ENCODE results near the gene SLC24A3.

The SLC24A3 gene

DNA sequence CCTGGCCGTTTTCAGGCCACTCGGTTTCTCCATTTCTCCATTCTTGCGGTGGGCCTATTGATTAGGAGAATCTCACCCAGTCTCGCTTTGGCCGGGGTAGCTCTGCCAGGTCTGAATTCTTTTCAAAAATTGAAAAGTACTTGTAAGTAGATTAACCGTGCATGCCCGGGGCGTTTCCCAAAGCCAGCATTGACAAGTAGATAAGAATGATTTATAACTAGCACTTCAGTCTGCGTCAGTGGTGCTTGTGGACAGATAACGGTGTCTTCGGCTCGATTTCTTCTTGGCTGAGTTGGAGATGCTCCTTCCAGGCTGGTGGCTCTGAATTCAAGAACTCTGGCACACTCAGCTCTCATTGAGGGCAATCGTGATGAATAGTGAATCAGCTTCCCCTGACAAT, 29.0 kb downstream of the SLC24A3 start:
- Histone ChIP-seq H3K9ac (ENCODE audit: low read length in 2 of 2) (no peak overlapping the region), H3K4me3 (ENCODE audit: low read length in 2 of 2) (no peak overlapping the region), H3K4me1 (ENCODE audit: control insufficient read depth, insufficient read depth, low read length) (peaks cover 2% of the 10 kb centered on the region), H3K36me3 (ENCODE audit: control insufficient read depth in 2 of 2, insufficient read depth in 2 of 2, low read length in 2 of 2) (no peaks in the 10 kb centered on the region), H3K27me3 (ENCODE audit: control insufficient read depth in 1 of 2, insufficient read depth in 2 of 2, low read length in 2 of 2) (no peaks in the 10 kb centered on the region), H3K27ac (ENCODE audit: low read length) (no peak overlapping the region), H3K9me3 (ENCODE audit: control insufficient read depth in 2 of 2, low read length in 2 of 2) (no peaks in the 10 kb centered on the region)

DNA sequence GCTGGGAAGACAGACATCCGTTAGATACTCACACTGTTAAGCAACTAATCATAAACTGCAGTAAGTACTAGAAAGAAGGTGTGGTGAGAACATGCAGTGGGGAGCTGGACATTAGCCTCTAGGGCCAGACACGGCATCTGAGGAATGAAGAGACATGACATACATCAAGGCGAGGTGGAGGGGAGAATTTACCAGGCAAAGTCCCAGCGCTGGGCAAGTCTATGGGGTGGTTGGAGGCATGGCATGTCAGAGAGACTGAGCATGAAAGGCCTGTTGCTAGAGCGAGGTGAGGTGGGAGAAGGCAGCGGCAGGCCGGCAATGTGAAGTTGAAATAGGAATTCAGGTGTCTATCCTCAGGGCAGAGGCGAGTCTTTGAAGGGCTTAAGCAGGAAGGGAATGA, 31.8 kb downstream of the SLC24A3 start:
- Histone ChIP-seq H3K27ac (ENCODE audit: low read length) (no peak overlapping the region), H3K9ac (ENCODE audit: low read length in 2 of 2) (no peak overlapping the region), H3K4me1 (ENCODE audit: control insufficient read depth, insufficient read depth, low read length) (peaks cover under 1% of the 10 kb centered on the region), H3K4me3 (ENCODE audit: low read length in 2 of 2) (no peak overlapping the region), H3K27me3 (ENCODE audit: control insufficient read depth in 1 of 2, insufficient read depth in 2 of 2, low read length in 2 of 2) (no peaks in the 10 kb centered on the region), H3K9me3 (ENCODE audit: control insufficient read depth in 2 of 2, low read length in 2 of 2) (no peaks in the 10 kb centered on the region), H3K36me3 (ENCODE audit: control insufficient read depth in 2 of 2, insufficient read depth in 2 of 2, low read length in 2 of 2) (no peaks in the 10 kb centered on the region)

DNA sequence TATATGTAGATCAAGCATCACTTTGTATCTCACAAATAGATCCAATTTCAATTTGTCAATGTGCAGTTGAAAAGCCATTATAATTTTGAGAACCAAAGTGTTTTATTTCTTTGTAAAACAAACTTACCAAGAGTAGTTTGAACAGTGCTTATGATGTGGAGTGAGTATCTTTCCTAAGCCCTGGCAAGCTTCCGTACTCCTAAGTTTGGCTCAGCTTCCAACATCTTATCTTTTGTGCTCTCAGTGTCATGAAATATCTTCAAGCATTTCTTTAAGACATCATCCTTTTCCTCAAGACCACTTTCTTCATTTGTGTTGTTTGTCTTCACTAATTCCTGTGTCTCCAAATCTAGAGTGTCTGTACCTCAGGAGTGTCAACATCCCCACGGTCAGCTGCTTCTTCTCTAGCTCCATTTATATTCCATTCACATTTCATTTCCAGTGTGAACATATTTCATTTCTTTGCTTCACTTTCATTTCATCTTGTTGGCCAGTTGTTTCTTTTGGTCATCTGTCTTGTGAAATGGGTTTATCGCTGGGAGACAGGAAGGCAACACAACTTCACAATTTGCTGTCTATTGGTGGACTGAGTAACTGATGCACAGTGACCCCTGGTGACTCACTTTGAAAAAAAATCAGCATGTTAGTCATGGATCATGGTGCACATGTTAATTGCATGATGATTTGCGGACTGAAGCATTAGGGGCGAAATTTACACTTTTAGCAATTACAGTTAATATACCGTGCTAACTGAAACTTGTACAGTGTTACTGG, 36.9 kb downstream of the SLC24A3 start:
- Histone ChIP-seq H3K36me3 (ENCODE audit: control insufficient read depth in 2 of 2, insufficient read depth in 2 of 2, low read length in 2 of 2) (no peaks in the 10 kb centered on the region), H3K27ac (ENCODE audit: low read length) (no peak overlapping the region)

DNA sequence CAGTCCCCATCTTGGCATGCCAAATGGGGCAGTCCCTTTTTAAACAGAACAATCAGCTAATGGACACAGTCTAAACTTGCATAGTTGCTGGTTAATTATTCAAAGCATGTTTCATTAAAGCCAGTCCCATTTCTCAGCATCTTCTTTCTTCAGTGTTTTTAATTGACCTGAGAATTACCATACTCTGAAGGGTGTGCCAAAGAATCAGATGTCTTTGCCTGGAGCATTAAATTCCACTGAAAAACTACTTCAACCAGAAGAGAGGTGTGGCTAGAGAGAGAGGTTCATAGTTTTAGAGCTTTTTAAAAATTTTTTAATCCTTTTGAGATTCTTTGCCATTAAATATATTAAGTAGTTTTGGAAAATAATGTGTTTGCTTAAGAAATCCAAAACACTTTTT, 37.9 kb downstream of the SLC24A3 start:
- Histone ChIP-seq H3K27ac (ENCODE audit: low read length) (no peak overlapping the region), H3K9me3 (ENCODE audit: control insufficient read depth in 2 of 2, low read length in 2 of 2) (no peaks in the 10 kb centered on the region), H3K9ac (ENCODE audit: low read length in 2 of 2) (no peak overlapping the region), H3K36me3 (ENCODE audit: control insufficient read depth in 2 of 2, insufficient read depth in 2 of 2, low read length in 2 of 2) (no peaks in the 10 kb centered on the region), H3K4me1 (ENCODE audit: control insufficient read depth, insufficient read depth, low read length) (peaks cover 8% of the 10 kb centered on the region), H3K4me3 (ENCODE audit: low read length in 2 of 2) (no peak overlapping the region), H3K27me3 (ENCODE audit: control insufficient read depth in 1 of 2, insufficient read depth in 2 of 2, low read length in 2 of 2) (no peaks in the 10 kb centered on the region)

More for the DNA sequence above, 36.9 kb downstream of the SLC24A3 start:
- no peak overlapping the region for H3K4me3 ChIP-seq (ENCODE audit: low read length in 2 of 2)
- H3K4me1 ChIP-seq (ENCODE audit: control insufficient read depth, insufficient read depth, low read length) = peaks cover 8% of the 10 kb centered on the region
- no peaks in the 10 kb centered on the region for H3K27me3 ChIP-seq (ENCODE audit: control insufficient read depth in 1 of 2, insufficient read depth in 2 of 2, low read length in 2 of 2)
- no peaks in the 10 kb centered on the region for H3K9me3 ChIP-seq (ENCODE audit: control insufficient read depth in 2 of 2, low read length in 2 of 2)
- H3K9ac ChIP-seq (ENCODE audit: low read length in 2 of 2) = no peak overlapping the region

DNA sequence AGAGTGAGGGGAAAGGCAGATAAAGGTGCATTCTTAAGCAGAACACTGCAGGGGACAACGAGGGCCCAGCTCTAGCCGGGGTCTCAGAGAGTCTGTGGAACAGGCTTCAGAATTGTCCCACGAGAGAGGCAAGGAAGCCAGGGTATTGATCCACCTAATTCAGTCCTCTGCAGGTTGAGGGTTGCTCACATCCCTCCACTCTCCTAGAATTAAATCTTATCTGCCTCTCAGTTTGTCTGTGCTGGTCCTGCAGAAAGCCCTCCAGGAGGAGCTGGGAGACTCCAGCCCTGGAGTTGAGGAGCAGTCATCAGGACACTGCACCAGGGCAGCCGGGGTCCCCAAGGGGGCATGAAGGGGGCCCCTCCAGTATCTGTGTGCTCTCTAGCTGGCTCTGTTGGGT, 39.1 kb downstream of the SLC24A3 start:
- no peaks in the 10 kb centered on the region for H3K27me3 ChIP-seq (ENCODE audit: control insufficient read depth in 1 of 2, insufficient read depth in 2 of 2, low read length in 2 of 2)

DNA sequence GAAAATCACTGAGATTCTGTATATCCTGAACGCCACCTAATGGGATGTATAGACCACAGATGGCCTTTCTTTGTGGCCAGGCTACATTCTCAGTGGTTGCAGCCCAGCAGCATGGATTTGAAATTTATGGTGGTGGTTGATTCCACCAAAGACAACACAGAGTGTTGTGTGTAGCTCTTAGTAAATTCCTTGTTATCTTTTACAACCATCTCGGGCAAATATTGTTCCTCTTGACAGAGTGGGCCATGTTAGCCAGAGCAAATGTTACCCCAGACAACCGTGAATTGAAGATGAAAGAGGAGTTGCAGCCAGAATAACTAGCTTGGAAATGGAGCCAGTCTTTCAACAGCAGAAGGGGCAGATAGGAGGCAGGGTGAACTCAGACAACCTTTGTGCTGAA, 39.5 kb downstream of the SLC24A3 start:
- no peak overlapping the region for H3K9ac ChIP-seq (ENCODE audit: low read length in 2 of 2)
- peaks cover 8% of the 10 kb centered on the region for H3K4me1 ChIP-seq (ENCODE audit: control insufficient read depth, insufficient read depth, low read length)
- no peaks in the 10 kb centered on the region for H3K9me3 ChIP-seq (ENCODE audit: control insufficient read depth in 2 of 2, low read length in 2 of 2)
- no peak overlapping the region for H3K27ac ChIP-seq (ENCODE audit: low read length)
- H3K4me3 ChIP-seq (ENCODE audit: low read length in 2 of 2) = no peak overlapping the region
- H3K36me3 ChIP-seq (ENCODE audit: control insufficient read depth in 2 of 2, insufficient read depth in 2 of 2, low read length in 2 of 2) = no peaks in the 10 kb centered on the region
- no peaks in the 10 kb centered on the region for H3K27me3 ChIP-seq (ENCODE audit: control insufficient read depth in 1 of 2, insufficient read depth in 2 of 2, low read length in 2 of 2)

More for the DNA sequence above, 39.1 kb downstream of the SLC24A3 start:
- no peak overlapping the region for H3K4me3 ChIP-seq (ENCODE audit: low read length in 2 of 2)
- no peak overlapping the region for H3K27ac ChIP-seq (ENCODE audit: low read length)
- no peaks in the 10 kb centered on the region for H3K36me3 ChIP-seq (ENCODE audit: control insufficient read depth in 2 of 2, insufficient read depth in 2 of 2, low read length in 2 of 2)
- no peak overlapping the region for H3K9ac ChIP-seq (ENCODE audit: low read length in 2 of 2)
- no peaks in the 10 kb centered on the region for H3K9me3 ChIP-seq (ENCODE audit: control insufficient read depth in 2 of 2, low read length in 2 of 2)
- H3K4me1 ChIP-seq (ENCODE audit: control insufficient read depth, insufficient read depth, low read length) = peaks cover 8% of the 10 kb centered on the region

DNA sequence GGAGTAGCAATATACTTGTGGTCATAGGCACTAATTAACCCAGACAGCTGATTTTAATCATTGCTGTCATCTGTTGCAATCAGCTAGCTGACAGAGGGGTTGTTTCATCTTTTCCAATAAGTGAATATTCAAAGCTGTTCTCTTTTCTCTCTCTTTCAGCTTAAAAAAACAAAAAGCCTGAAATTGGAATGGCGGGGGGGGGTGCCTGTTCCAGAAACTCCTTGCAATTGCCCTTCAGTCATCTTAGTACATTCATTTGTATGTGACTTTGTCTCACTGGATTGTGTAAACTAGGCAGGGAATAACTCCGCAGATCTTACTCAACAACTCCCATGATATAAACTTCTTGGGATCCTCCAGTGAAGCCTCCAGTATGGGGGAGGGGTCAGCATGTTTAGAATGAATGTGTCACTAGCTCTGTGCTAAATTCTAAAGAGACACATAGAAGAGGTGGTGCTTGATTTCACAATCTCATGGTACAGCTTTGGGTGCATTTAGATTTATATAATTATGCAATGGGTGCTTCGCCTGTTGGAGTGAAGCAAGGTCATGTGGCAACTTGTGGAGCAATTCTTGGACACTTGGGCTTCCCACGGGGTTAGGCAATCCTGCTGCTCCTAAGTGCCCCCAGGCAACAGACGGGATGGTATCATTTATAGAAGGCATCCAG, 40.1 kb downstream of the SLC24A3 start:
- Histone ChIP-seq H3K4me3 (ENCODE audit: low read length in 2 of 2) (no peak overlapping the region), H3K4me1 (ENCODE audit: control insufficient read depth, insufficient read depth, low read length) (peaks cover 12% of the 10 kb centered on the region), H3K9me3 (ENCODE audit: control insufficient read depth in 2 of 2, low read length in 2 of 2) (no peaks in the 10 kb centered on the region), H3K27ac (ENCODE audit: low read length) (no peak overlapping the region), H3K27me3 (ENCODE audit: control insufficient read depth in 1 of 2, insufficient read depth in 2 of 2, low read length in 2 of 2) (no peaks in the 10 kb centered on the region), H3K9ac (ENCODE audit: low read length in 2 of 2) (no peak overlapping the region), H3K36me3 (ENCODE audit: control insufficient read depth in 2 of 2, insufficient read depth in 2 of 2, low read length in 2 of 2) (no peaks in the 10 kb centered on the region)

DNA sequence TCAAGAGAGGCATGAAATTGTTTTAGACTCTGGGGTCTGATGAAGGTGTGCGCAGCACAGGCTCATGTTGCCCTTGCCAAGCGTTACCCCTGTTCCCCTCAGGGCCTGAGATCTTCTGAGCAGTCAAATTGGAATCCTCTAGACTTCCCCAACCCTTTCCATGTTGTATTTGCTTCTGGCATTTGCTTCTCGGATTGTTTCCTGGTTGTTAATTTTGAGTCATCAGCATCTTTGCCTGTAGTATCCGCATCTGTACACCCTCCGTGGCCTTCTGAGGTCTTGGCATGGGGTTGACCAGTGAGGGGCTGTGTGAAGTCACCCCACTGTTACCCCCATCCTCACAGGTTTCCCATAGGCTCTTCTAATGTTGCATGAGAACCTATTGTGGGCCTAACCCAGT, 40.9 kb downstream of the SLC24A3 start:
- Histone ChIP-seq H3K36me3 (ENCODE audit: control insufficient read depth in 2 of 2, insufficient read depth in 2 of 2, low read length in 2 of 2) (no peaks in the 10 kb centered on the region), H3K9me3 (ENCODE audit: control insufficient read depth in 2 of 2, low read length in 2 of 2) (no peaks in the 10 kb centered on the region), H3K27ac (ENCODE audit: low read length) (no peak overlapping the region), H3K27me3 (ENCODE audit: control insufficient read depth in 1 of 2, insufficient read depth in 2 of 2, low read length in 2 of 2) (no peaks in the 10 kb centered on the region), H3K4me3 (ENCODE audit: low read length in 2 of 2) (no peak overlapping the region), H3K9ac (ENCODE audit: low read length in 2 of 2) (no peak overlapping the region), H3K4me1 (ENCODE audit: control insufficient read depth, insufficient read depth, low read length) (peaks cover 12% of the 10 kb centered on the region)

DNA sequence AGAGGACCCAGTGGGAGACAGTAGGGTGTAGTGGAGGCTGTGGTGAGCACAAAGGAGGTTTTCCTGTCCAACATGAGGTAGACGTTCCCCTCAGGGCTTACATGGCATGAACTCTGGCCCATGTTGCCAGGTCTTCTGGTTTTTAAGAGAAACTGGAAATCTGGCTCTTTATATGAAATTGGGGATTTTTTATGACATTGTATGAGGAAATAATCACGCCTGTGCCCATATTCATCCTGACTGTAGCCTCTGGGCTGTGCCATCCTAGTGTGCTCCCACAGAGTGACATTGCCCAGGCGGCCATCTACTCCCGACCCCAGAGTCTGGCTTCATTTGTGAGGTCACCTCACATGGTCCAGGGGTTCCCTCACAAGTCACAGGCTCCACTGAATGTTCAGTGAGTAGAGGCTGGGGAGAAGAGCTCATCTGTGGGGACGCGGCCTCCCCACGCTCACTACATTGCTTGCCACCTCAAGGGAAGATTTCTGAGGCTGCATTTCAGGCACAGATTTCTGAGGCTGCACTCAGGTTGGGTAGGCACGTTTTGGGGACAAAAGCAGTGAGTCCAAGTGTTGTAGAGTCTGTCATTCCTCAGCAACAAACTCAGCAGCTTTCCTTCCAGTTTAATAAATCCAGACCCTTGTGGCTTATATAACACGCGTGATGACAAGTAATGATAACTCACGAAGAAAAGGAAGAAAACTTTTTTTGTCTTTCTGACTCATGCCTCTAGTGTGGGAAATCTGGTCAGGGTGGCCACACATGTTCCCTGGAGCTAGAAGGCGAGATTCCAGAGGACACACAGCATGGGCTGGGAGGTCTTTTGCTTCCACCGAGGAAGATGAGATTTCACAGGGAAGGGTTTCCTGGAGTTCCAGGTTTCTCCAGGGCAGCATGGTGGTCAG, 41.7 kb downstream of the SLC24A3 start:
- Histone ChIP-seq H3K4me3 (ENCODE audit: low read length in 2 of 2) (no peak overlapping the region), H3K9ac (ENCODE audit: low read length in 2 of 2) (no peak overlapping the region), H3K4me1 (ENCODE audit: control insufficient read depth, insufficient read depth, low read length) (peaks cover 12% of the 10 kb centered on the region), H3K27ac (ENCODE audit: low read length) (no peak overlapping the region), H3K9me3 (ENCODE audit: control insufficient read depth in 2 of 2, low read length in 2 of 2) (no peaks in the 10 kb centered on the region), H3K27me3 (ENCODE audit: control insufficient read depth in 1 of 2, insufficient read depth in 2 of 2, low read length in 2 of 2) (no peaks in the 10 kb centered on the region), H3K36me3 (ENCODE audit: control insufficient read depth in 2 of 2, insufficient read depth in 2 of 2, low read length in 2 of 2) (no peaks in the 10 kb centered on the region)

DNA sequence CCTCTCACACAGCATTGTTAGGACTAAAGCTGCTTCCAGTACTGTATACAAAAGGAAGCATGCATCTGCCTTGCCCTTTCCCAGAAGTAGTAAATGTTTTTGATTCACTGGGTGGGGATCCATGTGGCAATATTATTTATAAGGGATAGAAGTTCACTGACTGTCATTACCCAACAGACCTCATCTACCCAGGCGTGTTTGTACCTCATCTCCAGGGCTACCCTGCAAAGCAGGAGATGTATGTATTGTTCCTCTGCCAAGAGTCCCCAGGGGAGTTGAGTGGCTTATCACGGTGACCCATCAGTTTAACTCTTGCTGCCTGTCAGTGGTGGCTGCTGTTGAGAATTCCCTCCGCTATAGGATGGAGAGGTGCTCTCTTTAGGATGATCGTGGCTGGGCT, 42.5 kb downstream of the SLC24A3 start:
- H3K9ac ChIP-seq (ENCODE audit: low read length in 2 of 2) = no peak overlapping the region
- no peaks in the 10 kb centered on the region for H3K27me3 ChIP-seq (ENCODE audit: control insufficient read depth in 1 of 2, insufficient read depth in 2 of 2, low read length in 2 of 2)
- no peaks in the 10 kb centered on the region for H3K9me3 ChIP-seq (ENCODE audit: control insufficient read depth in 2 of 2, low read length in 2 of 2)
- no peak overlapping the region for H3K4me3 ChIP-seq (ENCODE audit: low read length in 2 of 2)
- peaks cover 9% of the 10 kb centered on the region for H3K4me1 ChIP-seq (ENCODE audit: control insufficient read depth, insufficient read depth, low read length)
- H3K27ac ChIP-seq (ENCODE audit: low read length) = no peak overlapping the region
- no peaks in the 10 kb centered on the region for H3K36me3 ChIP-seq (ENCODE audit: control insufficient read depth in 2 of 2, insufficient read depth in 2 of 2, low read length in 2 of 2)
